DOHH2 (cell line): ENCODE results near the gene PLIN5.

Experiments used
- CTCF ChIP-seq: fragments of 200-600 bp; sonication (generic); IDR thresholded peaks from one replicate; pipeline ENCODE4 v1.5.1; 2014; ENCODE audit warnings: antibody characterized with exemption, mild to moderate bottlenecking, low read depth, low read length; ENCODE audit not compliant: poor library complexity, severe bottlenecking
- EZH2phosphoT487 ChIP-seq: fragments of 200-600 bp; sonication (generic); IDR thresholded peaks from 2 replicates; pipeline ENCODE4 v1.6.1; 2017; ENCODE audit warnings: borderline replicate concordance, mild to moderate bottlenecking, antibody characterized with exemption, low read length, moderate library complexity, mixed read lengths

GRCh38 chr19:4573682-4574081 is 38.7 kb upstream of the PLIN5 start:
- TF ChIP-seq CTCF (no peak), EZH2phosphoT487 (no peak)
